Limb (tissue), 2 donors: ENCODE measurements around the gene HS3ST1.
"Not testable (repeated sequence)": the region's sequence is repeated elsewhere in the genome, so short reads cannot be mapped to it uniquely, and the experiment has no call there.

Experiments
- DNase-seq, 2 donors: peaks; one replicate each; pipeline ENCODE4 v3.0.0-alpha.2; 2016; ENCODE audit errors: extremely low spot score in 2 of 2

The HS3ST1 gene

GRCh38 chr4:11404431-11404830, 24.3 kb downstream of the HS3ST1 start:
- no peak for DNase-seq

GRCh38 chr4:11402192-11402591, 26.5 kb downstream of the HS3ST1 start:
- no peak for DNase-seq

- no peak for DNase-seq
Measured at GRCh38 chr4:11399461-11399971, 29.2 kb downstream of the HS3ST1 start.

- no peak for DNase-seq
Measured at GRCh38 chr4:11397819-11398610, 30.7 kb downstream of the HS3ST1 start.

- DNase-seq = no peak
Measured at GRCh38 chr4:11397146-11397545, 31.5 kb downstream of the HS3ST1 start.

GRCh38 chr4:11393551-11393950, 35.1 kb downstream of the HS3ST1 start:
- DNase-seq = no peak

GRCh38 chr4:11384072-11384471, 44.6 kb downstream of the HS3ST1 start:
- DNase-seq = not testable (repeated sequence)

- DNase-seq = no peak
Measured at GRCh38 chr4:11376571-11376970, 52.1 kb downstream of the HS3ST1 start.

GRCh38 chr4:11376146-11376545, 52.5 kb downstream of the HS3ST1 start:
- DNase-seq = no peak

GRCh38 chr4:11368701-11369115, 60.0 kb downstream of the HS3ST1 start:
- DNase-seq = peak in 1 of 2 donors; percentile 33

GRCh38 chr4:11367371-11367770, 61.3 kb downstream of the HS3ST1 start:
- DNase-seq = peak; percentile 17 to 71

GRCh38 chr4:11366859-11367258, 61.8 kb downstream of the HS3ST1 start:
- DNase-seq = no peak

GRCh38 chr4:11365039-11365438, 63.7 kb downstream of the HS3ST1 start:
- DNase-seq = no peak

- DNase-seq = no peak
Measured at GRCh38 chr4:11359591-11359990, 69.1 kb downstream of the HS3ST1 start.

- no peak for DNase-seq
Measured at GRCh38 chr4:11355226-11355625, 73.5 kb downstream of the HS3ST1 start.

- no peak for DNase-seq
Measured at GRCh38 chr4:11354531-11354930, 74.2 kb downstream of the HS3ST1 start.

GRCh38 chr4:11348449-11349088, 80.1 kb downstream of the HS3ST1 start:
- DNase-seq = no peak

GRCh38 chr4:11344916-11345315, 83.8 kb downstream of the HS3ST1 start:
- DNase-seq = no peak

- DNase-seq = no peak
Measured at GRCh38 chr4:11343536-11343935, 85.2 kb downstream of the HS3ST1 start.
